Measurements from ENCODE around the gene CAMSAP3.
A peak's percentile ranks its signal among the peaks of the same experiment; 100 is the strongest.

Gene CAMSAP3

GRCh38 chr19:7636691-7637373 lies 41.2 kb downstream of the CAMSAP3 start, which contains the start of gene STXBP2:
Gene STXBP2 (plus strand): TSS chr19:7637110. CDS start chr19:7637150, 40 bp downstream.
- DNase-seq (ENCODE audit: low spot score): peak; percentile 99
- in situ Hi-C loops (cut with MboI; ENCODE audit: low pct_unique_long_range_greater_than_20kb, low sequenced_read_pairs, unreplicated experiment): no loop called here

DNA sequence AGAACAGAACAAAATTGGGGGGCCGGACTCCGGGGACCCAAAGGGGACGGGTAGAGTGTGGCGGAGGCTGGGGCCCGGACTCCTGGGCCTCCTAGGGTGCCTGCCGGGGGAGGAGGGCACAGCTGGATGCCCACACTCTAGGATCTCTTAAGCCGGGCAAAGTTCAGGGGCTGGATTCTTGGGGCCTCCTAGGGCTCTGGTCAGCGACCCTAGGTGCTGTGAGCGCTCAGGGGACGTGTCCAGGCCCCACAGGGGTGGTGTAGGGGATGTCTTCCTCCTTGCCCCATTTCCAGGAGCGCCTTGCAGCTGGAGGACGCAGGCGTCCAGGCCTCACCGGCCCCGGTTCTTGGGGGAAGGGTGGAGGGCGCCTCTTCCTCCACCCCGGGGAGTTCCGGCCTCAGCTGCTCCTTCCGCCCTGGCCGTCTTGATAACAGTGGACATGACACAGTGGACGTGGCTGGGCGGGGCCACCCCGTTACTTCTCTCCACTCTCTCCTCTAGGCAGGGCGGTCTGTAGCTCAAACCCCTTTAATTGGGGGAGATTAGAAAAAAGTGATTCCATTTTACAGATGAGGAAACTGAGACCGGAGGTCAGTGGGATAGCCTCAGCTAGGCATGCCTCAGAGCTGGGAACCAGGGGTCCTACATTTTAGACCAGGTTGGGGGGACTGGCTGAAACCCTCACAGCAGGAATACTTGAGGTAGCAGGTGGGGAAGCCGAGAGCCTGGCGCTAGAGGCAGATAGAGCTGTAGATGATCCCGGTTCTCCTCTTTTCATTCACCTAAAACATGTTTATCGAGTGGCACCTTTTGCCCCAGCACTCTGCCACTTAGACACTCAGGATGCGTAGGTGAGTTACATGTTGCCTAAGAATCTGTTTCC lies 42.0 kb downstream of the CAMSAP3 start:
- no peak for DNase-seq (ENCODE audit: low spot score)
- in situ Hi-C loops (cut with MboI; ENCODE audit: low pct_unique_long_range_greater_than_20kb, low sequenced_read_pairs, unreplicated experiment): no loop called here
- TF ChIP-seq, protein P1, sequence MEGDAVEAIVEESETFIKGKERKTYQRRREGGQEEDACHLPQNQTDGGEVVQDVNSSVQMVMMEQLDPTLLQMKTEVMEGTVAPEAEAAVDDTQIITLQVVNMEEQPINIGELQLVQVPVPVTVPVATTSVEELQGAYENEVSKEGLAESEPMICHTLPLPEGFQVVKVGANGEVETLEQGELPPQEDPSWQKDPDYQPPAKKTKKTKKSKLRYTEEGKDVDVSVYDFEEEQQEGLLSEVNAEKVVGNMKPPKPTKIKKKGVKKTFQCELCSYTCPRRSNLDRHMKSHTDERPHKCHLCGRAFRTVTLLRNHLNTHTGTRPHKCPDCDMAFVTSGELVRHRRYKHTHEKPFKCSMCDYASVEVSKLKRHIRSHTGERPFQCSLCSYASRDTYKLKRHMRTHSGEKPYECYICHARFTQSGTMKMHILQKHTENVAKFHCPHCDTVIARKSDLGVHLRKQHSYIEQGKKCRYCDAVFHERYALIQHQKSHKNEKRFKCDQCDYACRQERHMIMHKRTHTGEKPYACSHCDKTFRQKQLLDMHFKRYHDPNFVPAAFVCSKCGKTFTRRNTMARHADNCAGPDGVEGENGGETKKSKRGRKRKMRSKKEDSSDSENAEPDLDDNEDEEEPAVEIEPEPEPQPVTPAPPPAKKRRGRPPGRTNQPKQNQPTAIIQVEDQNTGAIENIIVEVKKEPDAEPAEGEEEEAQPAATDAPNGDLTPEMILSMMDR (IDR thresholded peaks at IDR 0.05; ENCODE audit: extremely low read depth, insufficient read depth, missing control alignments): no peak

More at GRCh38 chr19:7636691-7637373, 41.2 kb downstream of the CAMSAP3 start, which contains the start of gene STXBP2:
- TF ChIP-seq, protein P1 (IDR thresholded peaks at IDR 0.05; ENCODE audit: extremely low read depth, insufficient read depth, missing control alignments): no peak

GRCh38 chr19:7638802-7639465 lies 43.3 kb downstream of the CAMSAP3 start:
- DNase-seq (ENCODE audit: low spot score): no peak
- in situ Hi-C loops (cut with MboI; ENCODE audit: low pct_unique_long_range_greater_than_20kb, low sequenced_read_pairs, unreplicated experiment): no loop called here
- TF ChIP-seq, protein P1 (IDR thresholded peaks at IDR 0.05; ENCODE audit: extremely low read depth, insufficient read depth, missing control alignments): no peak

DNA sequence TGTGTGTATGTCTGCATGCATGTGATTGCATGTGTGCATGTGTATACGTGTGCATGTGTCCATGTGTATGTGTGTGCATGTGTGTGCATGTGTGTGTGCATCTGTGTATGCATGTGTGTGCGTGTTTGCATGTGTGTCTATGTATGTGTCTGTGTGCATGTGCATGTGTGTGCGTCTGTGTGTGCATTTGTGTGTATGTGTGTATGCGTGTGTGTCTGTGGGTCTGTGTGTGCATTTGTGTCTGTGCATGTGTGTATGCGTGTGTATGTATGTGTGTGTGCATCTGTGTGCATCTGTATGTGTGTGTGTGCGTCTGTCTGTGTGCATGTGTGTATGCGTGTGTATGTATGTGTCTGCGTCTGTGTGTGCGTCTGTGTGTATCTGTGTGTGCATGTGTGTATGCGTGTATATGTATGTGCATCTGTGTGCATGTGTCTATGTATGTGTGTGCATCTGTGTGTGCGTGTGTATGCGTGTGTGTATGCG lies 44.2 kb downstream of the CAMSAP3 start:
- DNase-seq (ENCODE audit: low spot score): no peak
- in situ Hi-C loops (cut with MboI; ENCODE audit: low pct_unique_long_range_greater_than_20kb, low sequenced_read_pairs, unreplicated experiment): no loop called here
- TF ChIP-seq, protein P1 (IDR thresholded peaks at IDR 0.05; ENCODE audit: extremely low read depth, insufficient read depth, missing control alignments): no peak

DNA sequence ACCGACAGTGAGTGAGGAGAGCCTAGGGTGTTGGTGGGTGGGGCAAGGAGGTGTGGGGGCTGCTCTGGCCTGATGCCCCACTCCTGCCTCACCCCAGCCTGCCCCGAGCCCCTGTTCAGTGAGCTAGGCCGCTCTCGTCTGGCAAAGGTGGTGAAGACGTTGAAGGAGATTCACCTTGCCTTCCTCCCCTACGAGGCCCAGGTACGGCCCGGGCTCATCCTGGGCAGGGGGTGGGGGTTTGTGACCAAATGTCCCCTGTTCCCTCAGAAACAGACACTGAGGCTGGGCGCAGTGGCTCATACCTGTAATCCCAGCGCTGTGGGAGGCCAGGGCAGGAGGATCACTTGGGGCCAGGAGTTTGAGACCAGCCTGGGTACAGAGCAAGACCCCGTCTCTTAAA lies 45.1 kb downstream of the CAMSAP3 start:
- in situ Hi-C loops (cut with MboI; ENCODE audit: low pct_unique_long_range_greater_than_20kb, low sequenced_read_pairs, unreplicated experiment): no loop called here
- DNase-seq (ENCODE audit: low spot score): no peak
- TF ChIP-seq, protein P1 (IDR thresholded peaks at IDR 0.05; ENCODE audit: extremely low read depth, insufficient read depth, missing control alignments): no peak

Data from GM13977 (cell line).